Measurements from ENCODE around the gene CISD1.
"Not testable (repeated sequence)": the region's sequence is repeated elsewhere in the genome, so short reads cannot be mapped to it uniquely, and the experiment has no call there.

The CISD1 gene

GRCh38 chr10:58268946-58269781 is at the start of gene CISD1:
Gene CISD1, plus strand, starts transcription at chr10:58269162. Its CDS starts 112 bp downstream, at chr10:58269274.
- Mint-ChIP-seq H3K36me3 (no peaks in the 10 kb centered on the region), H3K27ac (peak within 1 kb of the TSS; percentile 97), H3K4me3 (peak within 1 kb of the TSS; percentile 100), H3K4me1 (peaks cover 21% of the 10 kb centered on the region), H3K27me3 (no peaks in the 10 kb centered on the region), H3K9me3 (no peaks in the 10 kb centered on the region)
- peak; percentile 86 for ATAC-seq

DNA sequence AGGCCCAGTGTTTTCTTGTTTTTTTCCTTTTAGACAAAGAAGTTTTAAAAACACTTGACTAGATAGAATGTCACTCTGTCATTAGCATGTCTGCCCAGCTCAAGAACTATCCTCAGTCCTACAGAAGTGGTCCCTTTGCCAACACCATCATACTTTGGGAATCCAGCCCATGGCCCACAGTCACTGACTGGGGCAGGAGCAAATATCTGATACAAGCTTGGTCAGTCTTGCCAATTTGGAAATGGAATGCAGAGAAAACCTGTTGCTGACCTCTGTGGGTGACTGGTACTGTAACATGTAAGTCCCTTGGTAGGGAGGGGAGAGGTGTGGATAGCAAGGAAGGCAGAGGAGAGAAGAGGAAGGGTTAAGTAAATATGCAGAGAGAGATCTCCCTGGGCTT is 49.1 kb upstream of the CISD1 start:
- Mint-ChIP-seq H3K27me3 (no peaks in the 10 kb centered on the region), H3K4me1 (no peaks in the 10 kb centered on the region), H3K27ac (no peak overlapping the region), H3K36me3 (peaks cover 33% of the 10 kb centered on the region), H3K9me3 (no peaks in the 10 kb centered on the region), H3K4me3 (no peak overlapping the region)
- no peak for ATAC-seq

GRCh38 chr10:58220769-58221451 is 48.1 kb upstream of the CISD1 start:
- Mint-ChIP-seq H3K36me3 (peaks cover 36% of the 10 kb centered on the region), H3K4me1 (no peaks in the 10 kb centered on the region), H3K9me3 (no peaks in the 10 kb centered on the region), H3K27ac (no peak overlapping the region), H3K27me3 (no peaks in the 10 kb centered on the region), H3K4me3 (no peak overlapping the region)
- ATAC-seq: no peak

- no peak for ATAC-seq
- Mint-ChIP-seq H3K27me3 (no peaks in the 10 kb centered on the region), H3K36me3 (peaks cover 61% of the 10 kb centered on the region), H3K4me3 (no peak overlapping the region), H3K4me1 (no peaks in the 10 kb centered on the region), H3K9me3 (no peaks in the 10 kb centered on the region), H3K27ac (no peak overlapping the region)
These were observed 43.3 kb upstream of the CISD1 start for GRCh38 chr10:58225654-58226053.

GRCh38 chr10:58229856-58230255 is 39.1 kb upstream of the CISD1 start:
- not testable (repeated sequence) for ATAC-seq, H3K27me3 Mint-ChIP-seq, H3K4me3 Mint-ChIP-seq, H3K9me3 Mint-ChIP-seq, H3K27ac Mint-ChIP-seq
- Mint-ChIP-seq H3K4me1 (peaks cover 16% of the 10 kb centered on the region), H3K36me3 (peaks cover 84% of the 10 kb centered on the region)

- ATAC-seq: no peak
- Mint-ChIP-seq H3K27ac (no peak overlapping the region), H3K9me3 (no peaks in the 10 kb centered on the region), H3K4me1 (peaks cover 47% of the 10 kb centered on the region), H3K4me3 (no peak overlapping the region), H3K27me3 (no peaks in the 10 kb centered on the region), H3K36me3 (peaks cover 62% of the 10 kb centered on the region)
These were observed 31.7 kb upstream of the CISD1 start for GRCh38 chr10:58237014-58237834.

- no peaks in the 10 kb centered on the region for H3K27me3 Mint-ChIP-seq
- peaks cover 43% of the 10 kb centered on the region for H3K4me1 Mint-ChIP-seq
- ATAC-seq: no peak
- H3K27ac Mint-ChIP-seq: no peak overlapping the region
- no peaks in the 10 kb centered on the region for H3K9me3 Mint-ChIP-seq
- peaks cover 51% of the 10 kb centered on the region for H3K36me3 Mint-ChIP-seq
- H3K4me3 Mint-ChIP-seq: no peak overlapping the region
These were observed 29.3 kb upstream of the CISD1 start for GRCh38 chr10:58239561-58240169.

DNA sequence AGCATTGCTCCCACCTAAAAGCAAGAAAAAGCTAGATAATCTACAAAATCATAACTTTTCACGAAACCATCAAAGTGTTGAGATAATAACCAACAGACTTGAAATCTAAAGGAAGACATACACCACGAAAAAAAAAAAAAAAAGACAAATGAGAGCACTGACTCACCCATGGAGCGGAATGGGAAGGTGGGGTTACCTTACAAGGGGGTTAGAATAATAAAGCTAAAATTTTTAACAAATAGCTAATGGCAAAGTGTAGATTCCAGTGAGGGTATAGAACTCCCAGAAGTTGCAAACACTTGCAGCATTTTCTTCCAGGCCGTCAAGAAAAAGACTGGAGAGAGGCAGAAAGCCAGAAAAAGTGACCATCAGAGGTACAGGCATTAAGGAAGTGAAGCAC is 28.4 kb upstream of the CISD1 start:
- no peak for ATAC-seq
- peaks cover 48% of the 10 kb centered on the region for H3K36me3 Mint-ChIP-seq
- H3K27me3 Mint-ChIP-seq: no peaks in the 10 kb centered on the region
- no peaks in the 10 kb centered on the region for H3K9me3 Mint-ChIP-seq
- H3K27ac Mint-ChIP-seq: no peak overlapping the region
- H3K4me1 Mint-ChIP-seq: peaks cover 48% of the 10 kb centered on the region
- H3K4me3 Mint-ChIP-seq: no peak overlapping the region

DNA sequence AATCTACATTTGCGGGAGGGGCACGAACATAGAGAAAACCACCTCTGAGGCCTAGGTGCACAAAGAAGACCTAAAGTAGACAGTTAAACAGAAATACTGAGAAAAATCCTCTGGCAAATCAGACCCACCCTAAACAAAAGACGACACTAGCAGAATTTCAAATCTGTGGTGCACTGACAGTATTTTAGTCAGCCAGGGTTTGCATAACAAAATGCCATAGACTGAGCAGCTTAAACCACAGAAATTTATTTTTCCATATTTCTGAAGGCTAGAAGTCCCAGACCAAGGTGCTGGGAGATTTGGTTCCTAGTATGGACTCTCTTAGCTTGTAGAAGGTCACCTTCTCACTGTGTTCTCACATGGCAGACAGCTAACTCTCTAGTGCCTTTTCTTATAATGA is 27.6 kb upstream of the CISD1 start:
- Mint-ChIP-seq H3K4me1 (peaks cover 49% of the 10 kb centered on the region), H3K4me3 (no peak overlapping the region), H3K9me3 (no peaks in the 10 kb centered on the region), H3K27ac (no peak overlapping the region), H3K36me3 (peaks cover 48% of the 10 kb centered on the region), H3K27me3 (no peaks in the 10 kb centered on the region)
- ATAC-seq: no peak

DNA sequence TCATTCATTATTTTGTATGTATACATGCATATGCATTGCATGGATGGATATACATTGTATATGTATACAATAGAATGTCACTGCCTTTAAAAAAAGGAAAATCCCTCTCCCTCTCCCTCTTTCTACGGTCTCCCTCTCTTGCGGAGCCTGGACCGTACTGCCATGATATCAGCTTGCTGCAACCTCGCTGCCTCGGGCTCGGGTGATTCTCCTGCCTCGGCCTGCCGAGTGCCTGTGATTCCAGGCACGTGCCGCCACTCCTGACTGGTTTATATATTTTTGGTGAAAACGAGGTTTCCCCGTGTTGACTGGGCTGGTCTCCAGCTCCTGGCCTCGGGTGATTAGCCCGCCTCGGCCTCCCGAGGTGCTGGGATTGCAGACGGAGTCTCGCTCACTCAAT is 25.7 kb upstream of the CISD1 start:
- H3K36me3 Mint-ChIP-seq: peaks cover 35% of the 10 kb centered on the region
- H3K4me3 Mint-ChIP-seq: no peak overlapping the region
- H3K27me3 Mint-ChIP-seq: no peaks in the 10 kb centered on the region
- no peak for ATAC-seq
- H3K27ac Mint-ChIP-seq: no peak overlapping the region
- peaks cover 49% of the 10 kb centered on the region for H3K4me1 Mint-ChIP-seq
- H3K9me3 Mint-ChIP-seq: no peaks in the 10 kb centered on the region

DNA sequence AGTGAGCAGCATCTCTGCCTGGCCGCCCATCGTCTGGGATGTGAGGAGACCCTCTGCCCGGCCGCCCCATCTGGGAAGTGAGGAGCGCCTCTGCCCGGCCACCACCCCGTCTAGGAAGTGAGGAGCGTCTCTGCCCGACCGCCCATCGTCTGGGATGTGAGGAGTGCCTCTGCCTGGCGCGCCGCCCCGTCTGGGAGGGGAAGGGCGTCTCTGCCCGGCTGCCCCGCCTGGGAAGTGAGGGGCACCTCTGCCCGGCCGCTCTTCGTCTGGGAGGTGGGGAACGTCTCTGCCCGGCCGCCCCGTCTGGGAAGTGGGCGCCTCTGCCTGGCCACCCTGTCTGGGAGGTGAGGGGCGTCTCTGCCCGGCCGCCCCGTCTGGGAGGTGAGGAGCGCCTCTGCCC is 25.2 kb upstream of the CISD1 start:
- peaks cover 40% of the 10 kb centered on the region for H3K36me3 Mint-ChIP-seq
- not testable (repeated sequence) for H3K27ac Mint-ChIP-seq, ATAC-seq, H3K9me3 Mint-ChIP-seq, H3K4me3 Mint-ChIP-seq, H3K27me3 Mint-ChIP-seq
- peaks cover 49% of the 10 kb centered on the region for H3K4me1 Mint-ChIP-seq

DNA sequence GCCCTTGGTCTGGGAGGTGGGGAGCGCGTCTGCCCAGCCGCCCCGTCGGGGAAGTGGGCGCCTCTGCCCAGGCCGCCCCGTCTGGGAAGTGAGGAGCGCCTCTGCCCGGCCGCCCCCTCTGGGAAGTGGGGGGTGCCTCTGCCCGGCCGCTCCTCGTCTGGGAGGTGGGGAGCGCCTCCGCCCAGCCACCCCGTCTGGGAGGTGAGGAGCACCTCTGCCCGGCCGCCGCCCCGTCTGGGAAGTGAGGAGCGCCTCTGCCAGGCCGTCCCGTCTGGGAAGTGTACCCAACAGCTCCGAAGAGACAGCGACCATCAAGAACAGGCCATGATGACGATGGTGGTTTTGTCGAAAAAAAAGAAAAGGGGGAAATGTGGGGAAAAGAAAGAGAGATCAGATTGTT is 24.7 kb upstream of the CISD1 start:
- peaks cover 41% of the 10 kb centered on the region for H3K36me3 Mint-ChIP-seq
- H3K4me1 Mint-ChIP-seq: peaks cover 47% of the 10 kb centered on the region
- not testable (repeated sequence) for H3K27ac Mint-ChIP-seq, H3K27me3 Mint-ChIP-seq, ATAC-seq, H3K9me3 Mint-ChIP-seq, H3K4me3 Mint-ChIP-seq

GRCh38 chr10:58244666-58245065 is 24.3 kb upstream of the CISD1 start:
- H3K36me3 Mint-ChIP-seq: peaks cover 41% of the 10 kb centered on the region
- ATAC-seq, H3K27ac Mint-ChIP-seq, H3K4me3 Mint-ChIP-seq, H3K27me3 Mint-ChIP-seq, H3K9me3 Mint-ChIP-seq: not testable (repeated sequence)
- H3K4me1 Mint-ChIP-seq: peaks cover 43% of the 10 kb centered on the region

GRCh38 chr10:58253184-58253583 is 15.8 kb upstream of the CISD1 start:
- H3K27ac Mint-ChIP-seq: no peak overlapping the region
- peaks cover 18% of the 10 kb centered on the region for H3K36me3 Mint-ChIP-seq
- H3K4me3 Mint-ChIP-seq: no peak overlapping the region
- H3K4me1 Mint-ChIP-seq: peaks cover 27% of the 10 kb centered on the region
- H3K27me3 Mint-ChIP-seq: no peaks in the 10 kb centered on the region
- H3K9me3 Mint-ChIP-seq: peaks cover 5% of the 10 kb centered on the region
- ATAC-seq: no peak

DNA sequence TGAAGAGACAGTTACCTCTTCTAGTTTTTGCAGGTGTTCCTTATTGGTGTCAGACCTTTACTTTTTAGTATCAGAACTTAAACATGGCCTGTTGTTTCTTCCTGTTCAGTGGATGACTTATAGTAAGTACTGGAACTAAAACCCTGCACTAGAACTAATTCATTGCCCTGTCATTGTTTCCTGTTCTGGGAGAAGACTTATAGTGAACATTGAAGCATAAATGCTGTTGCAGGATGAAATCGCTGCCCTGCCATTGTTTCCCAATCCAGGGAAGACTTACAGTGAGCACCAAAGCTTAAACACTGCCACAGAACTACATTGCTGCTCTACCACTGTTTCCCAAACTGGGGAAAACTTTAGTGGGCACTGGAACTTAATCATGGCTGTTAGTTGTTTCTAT is 14.3 kb upstream of the CISD1 start:
- no peak overlapping the region for H3K27ac Mint-ChIP-seq
- H3K9me3 Mint-ChIP-seq: peaks cover 3% of the 10 kb centered on the region
- peaks cover 19% of the 10 kb centered on the region for H3K36me3 Mint-ChIP-seq
- H3K27me3 Mint-ChIP-seq: no peaks in the 10 kb centered on the region
- H3K4me1 Mint-ChIP-seq: peaks cover 33% of the 10 kb centered on the region
- no peak overlapping the region for H3K4me3 Mint-ChIP-seq
- no peak for ATAC-seq
